H9 (cell line): ENCODE data around the gene FAM161B. TPM values are rescaled to one million over a fixed set of nuclear protein-coding genes. Genes with fewer than 3 reads are reported as not detected.

ENCODE experiments used
- DNase-seq: peaks from one replicate; pipeline ENCODE4 v3.0.0-alpha.2; 2017
- H2AFZ ChIP-seq: one replicate; pipeline ENCODE4 v1.6.1; 2013; ENCODE audit warnings: mild to moderate bottlenecking, low read length, control low read depth, moderate library complexity
- H2AK5ac ChIP-seq: 2 replicates; pipeline ENCODE4 v1.6.1; 2013; ENCODE audit warnings: low read length, control low read depth, mixed read lengths; ENCODE audit not compliant: insufficient read length
- H2BK120ac ChIP-seq: one replicate; pipeline ENCODE4 v1.6.1; 2013; ENCODE audit warnings: low read depth, mild to moderate bottlenecking, low read length, control low read depth, inconsistent platforms; ENCODE audit not compliant: poor library complexity, severe bottlenecking
- H2BK12ac ChIP-seq: 2 replicates; pipeline ENCODE4 v1.6.1; 2013; ENCODE audit warnings: low read length, control low read depth, mixed read lengths, low read depth; ENCODE audit not compliant: insufficient read length
- H2BK15ac ChIP-seq: 2 replicates; pipeline ENCODE4 v1.6.1; 2013; ENCODE audit warnings: low read depth, low read length, control low read depth
- H2BK20ac ChIP-seq: one replicate; pipeline ENCODE4 v1.6.1; 2013; ENCODE audit warnings: low read depth, mild to moderate bottlenecking, low read length, control low read depth, inconsistent platforms; ENCODE audit not compliant: poor library complexity, severe bottlenecking
- H2BK5ac ChIP-seq: 2 replicates; pipeline ENCODE4 v1.6.1; 2013; ENCODE audit warnings: low read length, control low read depth, mixed read lengths; ENCODE audit not compliant: insufficient read length
- H3K14ac ChIP-seq: 2 replicates; pipeline ENCODE4 v1.6.1; 2013; ENCODE audit warnings: low read length, control low read depth; ENCODE audit not compliant: insufficient read depth
- H3K18ac ChIP-seq: 2 replicates; pipeline ENCODE4 v1.6.1; 2013; ENCODE audit warnings: low read depth, mild to moderate bottlenecking, mixed read lengths, low read length, control low read depth; ENCODE audit not compliant: insufficient read length
- H3K23ac ChIP-seq: 2 replicates; pipeline ENCODE4 v1.6.1; 2013; ENCODE audit warnings: low read length, control low read depth, mixed read lengths, low read depth; ENCODE audit not compliant: insufficient read length
- H3K23me2 ChIP-seq: 2 replicates; pipeline ENCODE4 v1.6.1; 2013; ENCODE audit warnings: low read depth, mild to moderate bottlenecking, mixed read lengths, low read length, control low read depth; ENCODE audit not compliant: insufficient read length, poor library complexity, severe bottlenecking
- H3K27ac ChIP-seq: 2 replicates; pipeline ENCODE4 v1.5.1; 2013; ENCODE audit warnings: low read length, control low read depth, mixed read lengths, low read depth; ENCODE audit not compliant: insufficient read length
- H3K27me3 ChIP-seq: 2 replicates; pipeline ENCODE4 v1.6.1; 2013; ENCODE audit warnings: low read length, control low read depth, inconsistent platforms; ENCODE audit not compliant: insufficient read depth
- H3K4ac ChIP-seq: 2 replicates; pipeline ENCODE4 v1.6.1; 2013; ENCODE audit warnings: low read depth, mild to moderate bottlenecking, control low read depth, inconsistent platforms, low read length, moderate library complexity
- H3K4me1 ChIP-seq: 2 replicates; pipeline ENCODE4 v1.6.1; 2013; ENCODE audit warnings: low read length, control low read depth, inconsistent platforms; ENCODE audit not compliant: insufficient read depth
- H3K4me2 ChIP-seq: 2 replicates; pipeline ENCODE4 v1.6.1; 2013; ENCODE audit warnings: low read length, control low read depth, mixed read lengths; ENCODE audit not compliant: insufficient read length, insufficient read depth
- H3K56ac ChIP-seq: 2 replicates; pipeline ENCODE4 v1.6.1; 2013; ENCODE audit warnings: low read depth, mild to moderate bottlenecking, mixed read lengths, low read length, control low read depth; ENCODE audit not compliant: insufficient read length
- H3K79me1 ChIP-seq: 2 replicates; pipeline ENCODE4 v1.6.1; 2013; ENCODE audit warnings: low read depth, mild to moderate bottlenecking, moderate library complexity, low read length, control low read depth, inconsistent platforms; ENCODE audit not compliant: insufficient read depth, poor library complexity, severe bottlenecking
- H3K79me2 ChIP-seq: 2 replicates; pipeline ENCODE4 v1.6.1; 2013; ENCODE audit warnings: low read length, control low read depth, inconsistent platforms; ENCODE audit not compliant: insufficient read depth
- H3K9ac ChIP-seq: 2 replicates; pipeline ENCODE4 v1.6.1; 2013; ENCODE audit warnings: low read length, control low read depth, mixed read lengths; ENCODE audit not compliant: insufficient read length; ENCODE audit errors: extremely low read depth
- H3K9me3 ChIP-seq: one replicate; pipeline ENCODE4 v1.6.1; 2013; ENCODE audit warnings: low read depth, low read length, inconsistent platforms; ENCODE audit not compliant: control insufficient read depth
- H3T11ph ChIP-seq: one replicate; pipeline ENCODE4 v1.6.1; 2013; ENCODE audit warnings: mild to moderate bottlenecking, low read length, control low read depth, inconsistent platforms
- H4K20me1 ChIP-seq: one replicate; pipeline ENCODE4 v1.6.1; 2013; ENCODE audit not compliant: control insufficient read depth, insufficient read length, insufficient read depth
- H4K5ac ChIP-seq: 2 replicates; pipeline ENCODE4 v1.6.1; 2013; ENCODE audit warnings: low read depth, mild to moderate bottlenecking, mixed read lengths, low read length, control low read depth; ENCODE audit not compliant: insufficient read length
- H4K8ac ChIP-seq: replicated peaks from 2 replicates; pipeline ENCODE4 v1.6.1; 2013; ENCODE audit warnings: low read length, control low read depth, mixed read lengths, low read depth; ENCODE audit not compliant: insufficient read length
- H4K91ac ChIP-seq: 2 replicates; pipeline ENCODE4 v1.6.1; 2013; ENCODE audit warnings: low read depth, mild to moderate bottlenecking, moderate library complexity, mixed read lengths, low read length, control low read depth; ENCODE audit not compliant: insufficient read length
- H3K27ac Mint-ChIP-seq, 3 experiments: 2 replicates in 2 of 3; 3 replicates in 1 of 3; pipeline ENCODE4 v1.8.0; 2020 to 2021; ENCODE audit warnings: mixed read lengths in 3 of 3, mild to moderate bottlenecking in 1 of 3, moderate library complexity in 1 of 3
- H3K27me3 Mint-ChIP-seq: 2 replicates; pipeline ENCODE4 v1.8.0; 2021; ENCODE audit warnings: low read depth, mild to moderate bottlenecking, moderate library complexity, mixed read lengths
- H3K36me3 Mint-ChIP-seq, 3 experiments: 2 replicates in 2 of 3; 3 replicates in 1 of 3; pipeline ENCODE4 v1.8.0; 2020 to 2021; ENCODE audit warnings: low read depth in 3 of 3, mixed read lengths in 3 of 3; ENCODE audit not compliant: insufficient read depth in 1 of 3
- H3K4me1 Mint-ChIP-seq, 2 experiments: 2 replicates each; pipeline ENCODE4 v1.8.0; 2020; ENCODE audit warnings: mixed read lengths in 2 of 2
- H3K4me3 Mint-ChIP-seq, 2 experiments: 2 replicates in 1 of 2; 3 replicates in 1 of 2; pipeline ENCODE4 v1.8.0; 2020 to 2021; ENCODE audit warnings: mild to moderate bottlenecking in 2 of 2, mixed read lengths in 2 of 2, moderate library complexity in 1 of 2
- H3K9me3 Mint-ChIP-seq, 2 experiments: 2 replicates in 1 of 2; 3 replicates in 1 of 2; pipeline ENCODE4 v1.8.0; 2020; ENCODE audit warnings: mild to moderate bottlenecking in 2 of 2, mixed read lengths in 2 of 2, moderate library complexity in 1 of 2
- CTCF ChIP-seq: fragments of 200-600 bp; sonication (generic); conservative IDR thresholded peaks from 3 replicates; pipeline ENCODE4 v1.8.0; 2021; ENCODE audit warnings: antibody characterized with exemption, mild to moderate bottlenecking
- WGBS: extraction: QIAGEN DNeasy Blood & Tissue Kit; methylation state at CpG from one replicate; pipeline ENCODE4 v1.1.7; 2013; ENCODE audit warnings: missing lambda C conversion rate, low lambda C conversion rate, mixed read lengths; ENCODE audit not compliant: insufficient read length; ENCODE audit errors: extremely low coverage; 5-methylcytosine and 5-hydroxymethylcytosine counted together
- total RNA-seq: library from RNA; stranded (reverse); gene quantifications from 2 replicates; pipeline ENCODE4 v1.2.1, GENCODE V29; 2021

The FAM161B gene
- total RNA-seq, 1 experiment from 2014 or later: 0.92 TPM

- H3K27ac Mint-ChIP-seq: peak overlapping the region in 1 of 3 experiments; percentile 42; a peak in 2 of 7 replicates
- no peak overlapping the region for H3K27ac ChIP-seq
Observed at GRCh38 chr14:73887694-73888459, 62.0 kb downstream of the FAM161B start.

More at GRCh38 chr14:73887694-73888459, 62.0 kb downstream of the FAM161B start:
- WGBS: no CpG with 5 or more reads among the region's 7 CpGs
- no peak for TF ChIP-seq CTCF
- H3K18ac ChIP-seq: no peak overlapping the region
- H2AFZ ChIP-seq: no peak overlapping the region
- no peak overlapping the region for H2BK20ac ChIP-seq
- Mint-ChIP-seq H3K27me3 (no peaks in the 10 kb centered on the region), H3K4me3 (peak overlapping the region; percentile 86 to 91), H3K4me1 (peaks cover 19 to 21% of the 10 kb centered on the region in 2 experiments), H3K9me3 (no peaks in the 10 kb centered on the region), H3K36me3 (peaks cover 0 to 9% (median 6%) of the 10 kb centered on the region in 3 experiments; a peak in 4 of 7 replicates)
- no peak overlapping the region for H3K23ac ChIP-seq
- no peak overlapping the region for H2BK15ac ChIP-seq
- H3K56ac ChIP-seq: no peak overlapping the region
- no peak overlapping the region for H4K91ac ChIP-seq
- H3K4ac ChIP-seq: no peak overlapping the region
- no peak overlapping the region for H4K8ac ChIP-seq
- no peak overlapping the region for H2AK5ac ChIP-seq
- no peaks in the 10 kb centered on the region for H3K27me3 ChIP-seq
- H2BK120ac ChIP-seq: no peak overlapping the region
- peak overlapping the region; percentile 91 for H3K4me2 ChIP-seq
- H2BK5ac ChIP-seq: no peak overlapping the region
- H3K4me1 ChIP-seq: no peaks in the 10 kb centered on the region
- H3K79me1 ChIP-seq: peaks cover 6% of the 10 kb centered on the region
- no peak overlapping the region for H4K5ac ChIP-seq
- H3K79me2 ChIP-seq: peaks cover 10% of the 10 kb centered on the region; the same call in 1 of the 2 replicates
- no peaks in the 10 kb centered on the region for H3K9me3 ChIP-seq
- H4K20me1 ChIP-seq: no peaks in the 10 kb centered on the region
- no peak overlapping the region for H3K14ac ChIP-seq
- no peak for DNase-seq
- no peak overlapping the region for H3T11ph ChIP-seq
- peaks cover 13% of the 10 kb centered on the region for H3K23me2 ChIP-seq
- no peak overlapping the region for H2BK12ac ChIP-seq
- H3K9ac ChIP-seq: peak overlapping the region; percentile 85
